HepG2 (cell line): ENCODE measurements around the gene AKAP12. TPM values are rescaled to one million over a fixed set of nuclear protein-coding genes. Genes with fewer than 3 reads are reported as not detected.

Source experiments
- CCAR2 ChIP-seq: fragments of 200-400 bp; formaldehyde crosslinking; optimal IDR thresholded peaks from 2 replicates; pipeline ENCODE3; 2018; ENCODE audit warnings: low read depth, mild to moderate bottlenecking, low read length, moderate library complexity
- ELF3 ChIP-seq: IDR thresholded peaks from 2 replicates; pipeline ENCODE4 v1.6.1; 2016; ENCODE audit warnings: missing genetic modification reagents, missing compliant biosample characterization
- FOSL2 ChIP-seq: sonication (generic); formaldehyde crosslinking; IDR thresholded peaks from 2 replicates; pipeline ENCODE4 v1.4.0; 2020; ENCODE audit warnings: missing genetic modification reagents
- FOXP1 ChIP-seq, 2 experiments: fragments of 450-650 bp in 1 of 2; IDR thresholded peaks; 2 replicates each; pipeline ENCODE4 v1.6.1; 2017 to 2018; ENCODE audit warnings: antibody characterized with exemption in 1 of 2
- HOXD1 ChIP-seq: sonication (generic); formaldehyde crosslinking; IDR thresholded peaks from 2 replicates; pipeline ENCODE4 v1.5.0; 2020; ENCODE audit warnings: missing genetic modification reagents
- IKZF4 ChIP-seq: sonication (generic); formaldehyde crosslinking; IDR thresholded peaks from 2 replicates; pipeline ENCODE4 v1.5.1; 2020; ENCODE audit warnings: borderline replicate concordance, mild to moderate bottlenecking, low read depth, missing genetic modification reagents; ENCODE audit errors: not compliant biosample characterization
- MIXL1 ChIP-seq: IDR thresholded peaks from 2 replicates; pipeline ENCODE4 v1.6.1; 2016
- NFIC ChIP-seq: IDR thresholded peaks from 2 replicates; pipeline ENCODE4 v1.6.1; 2012; ENCODE audit warnings: mild to moderate bottlenecking, low read length, inconsistent platforms
- NR2F1 ChIP-seq, 2 experiments: fragments of 450-650 bp in 1 of 2; formaldehyde crosslinking in 1 of 2; IDR thresholded peaks; 2 replicates each; pipeline versions ENCODE4 v1.5.0 to v1.6.1; 2016 to 2020; ENCODE audit warnings: mild to moderate bottlenecking in 1 of 2, missing compliant biosample characterization in 1 of 2, missing genetic modification reagents in 1 of 2, moderate library complexity in 1 of 2
- SMAD1 ChIP-seq: sonication (generic); formaldehyde crosslinking; IDR thresholded peaks from 2 replicates; pipeline ENCODE4 v1.4.0; 2020; ENCODE audit warnings: missing genetic modification reagents, low read depth, mild to moderate bottlenecking, borderline replicate concordance
- SOX6 ChIP-seq, 2 experiments: fragments of 450-650 bp in 1 of 2; sonication (generic) in 1 of 2; formaldehyde crosslinking in 1 of 2; IDR thresholded peaks; 2 replicates each; pipeline versions ENCODE4 v1.4.0 to v1.6.1; 2017 to 2020; ENCODE audit warnings: antibody characterized with exemption in 1 of 2, mild to moderate bottlenecking in 1 of 2, missing genetic modification reagents in 1 of 2
- SRSF1 ChIP-seq: fragments of 200-400 bp; formaldehyde crosslinking; optimal IDR thresholded peaks from 2 replicates; pipeline ENCODE3; 2017; ENCODE audit warnings: mild to moderate bottlenecking, low read depth, low read length, moderate library complexity
- STAG1 ChIP-seq: sonication (generic); formaldehyde crosslinking; IDR thresholded peaks from 2 replicates; pipeline ENCODE4 v1.4.0; 2020; ENCODE audit warnings: missing genetic modification reagents
- ZBTB3 ChIP-seq: sonication (generic); formaldehyde crosslinking; IDR thresholded peaks from 2 replicates; pipeline ENCODE4 v1.4.0; 2020; ENCODE audit warnings: low read depth, mild to moderate bottlenecking, moderate library complexity, missing genetic modification reagents, borderline replicate concordance
- ZMYM2 ChIP-seq: sonication (generic); formaldehyde crosslinking; IDR thresholded peaks from 2 replicates; pipeline ENCODE4 v1.8.0; 2022; ENCODE audit warnings: mild to moderate bottlenecking, missing genetic modification reagents
- ZNF234 ChIP-seq: sonication (generic); formaldehyde crosslinking; conservative IDR thresholded peaks from 2 replicates; pipeline ENCODE4 v1.5.1; 2020; ENCODE audit warnings: mild to moderate bottlenecking, missing genetic modification reagents
- ZNF343 ChIP-seq: sonication (generic); formaldehyde crosslinking; IDR thresholded peaks from 2 replicates; pipeline ENCODE4 v1.4.0; 2020; ENCODE audit warnings: mild to moderate bottlenecking, missing genetic modification reagents
- ZNF44 ChIP-seq: sonication (generic); formaldehyde crosslinking; IDR thresholded peaks from 2 replicates; pipeline ENCODE4 v1.5.1; 2020; ENCODE audit warnings: mild to moderate bottlenecking, missing genetic modification reagents
- ZNF792 ChIP-seq: IDR thresholded peaks from 2 replicates; pipeline ENCODE4 v1.6.1; 2016
- ZSCAN29 ChIP-seq: sonication (generic); formaldehyde crosslinking; conservative IDR thresholded peaks from 2 replicates; pipeline ENCODE4 v1.4.0; 2020; ENCODE audit warnings: mild to moderate bottlenecking, missing genetic modification reagents
- polyA plus RNA-seq, 8 experiments: library from polyadenylated mRNA; depleted of rRNA in 3 of 8; stranded (reverse) in 7 of 8; unstranded in 1 of 8; fragments of >200 nt; fragmentation: Illumina TruSeq in 4 of 8; extraction: Trizol in 4 of 8; gene quantifications; 2 replicates each; pipeline versions ENCODE4 v1.2.1 to v1.2.3, GENCODE V29; 2011 to 2016; ENCODE audit warnings: low read depth in 4 of 8, missing spikeins in 1 of 8, mixed read lengths in 1 of 8; ENCODE audit not compliant: insufficient read depth in 1 of 8
- total RNA-seq, 5 experiments: library from RNA; depleted of rRNA; stranded (reverse); fragments of >200 nt; fragmentation: Illumina TruSeq; extraction: Trizol; gene quantifications; 2 replicates each; pipeline ENCODE4 v1.2.3, GENCODE V29; 2016; ENCODE audit warnings: low read depth in 1 of 5
- TF ChIP-seq, protein P1 (sequence below): sonication (generic); formaldehyde crosslinking; IDR thresholded peaks from 2 replicates; pipeline ENCODE4 v1.8.1; 2023; ENCODE audit warnings: mild to moderate bottlenecking, moderate library complexity, missing genetic modification reagents
- TF ChIP-seq, protein P2 (sequence below): sonication (generic); formaldehyde crosslinking; IDR thresholded peaks from 2 replicates; pipeline ENCODE4 v1.5.0; 2020; ENCODE audit warnings: missing genetic modification reagents, mild to moderate bottlenecking, borderline replicate concordance
- TF ChIP-seq, protein P3 (sequence below): sonication (generic); formaldehyde crosslinking; IDR thresholded peaks from 2 replicates; pipeline ENCODE4 v1.4.0; 2020; ENCODE audit warnings: missing genetic modification reagents
- TF ChIP-seq, protein P4 (sequence below): sonication (generic); formaldehyde crosslinking; IDR thresholded peaks from 2 replicates; pipeline ENCODE4 v1.5.0; 2020; ENCODE audit warnings: mild to moderate bottlenecking, missing genetic modification reagents, moderate library complexity

AKAP12 gene
- total and polyA plus RNA-seq, 2 of the 13 experiments (the other 11 are each of a cell fraction or from before 2014, with no cell fraction given), result 10.6 to 19.0 TPM

DNA sequence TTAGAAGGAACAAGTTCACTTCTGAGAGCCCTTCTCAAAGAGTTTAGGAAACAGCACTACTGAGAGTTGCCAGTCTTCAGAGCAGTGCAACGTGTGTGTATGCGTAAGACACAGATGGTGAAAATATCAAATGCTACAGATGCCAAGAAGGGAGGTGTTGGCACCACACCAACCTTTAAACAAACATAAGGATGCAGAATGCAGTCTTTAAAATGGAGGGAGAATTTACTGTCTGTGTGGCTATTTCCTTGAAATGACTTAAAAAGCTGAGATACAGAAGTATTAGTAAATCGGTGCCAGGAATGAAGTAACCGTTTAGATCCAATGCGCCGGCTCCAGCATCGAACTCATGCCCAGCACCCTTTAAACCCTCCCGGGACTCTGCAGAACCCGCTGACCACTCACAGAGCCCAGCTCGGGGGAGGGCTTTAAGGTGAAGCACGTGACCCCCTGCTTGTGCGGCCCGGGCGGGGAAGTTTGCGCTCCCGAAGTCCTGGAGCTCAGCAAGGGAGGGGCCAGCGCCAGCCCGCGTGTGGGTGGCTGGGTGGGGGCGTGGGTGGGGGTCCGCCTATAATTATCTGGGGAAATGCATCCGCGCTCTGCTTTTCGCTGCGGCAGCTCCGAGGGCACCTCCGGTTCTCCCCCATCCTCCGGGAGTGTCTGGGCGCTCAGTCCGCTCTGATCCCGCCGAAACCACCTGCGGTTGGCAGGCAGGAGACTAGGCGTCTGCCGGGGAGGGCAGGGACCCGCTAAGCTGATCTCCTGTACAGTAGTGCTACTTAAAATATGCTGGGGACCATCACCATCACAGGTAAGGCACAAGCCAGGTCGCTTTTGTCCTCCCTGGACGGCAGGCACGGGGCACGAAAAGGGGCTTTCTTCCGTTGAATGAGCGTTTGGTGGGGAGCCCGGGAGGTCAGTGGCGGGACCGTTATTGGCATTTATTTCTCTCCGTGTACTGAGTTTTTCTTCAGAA is 85.6 kb downstream of the AKAP12 start (continued):
- no peak for TF ChIP-seq NR2F1 (CRISPR knock-in tag; IDR thresholded peaks at IDR 0.05)
- TF ChIP-seq STAG1 (CRISPR knock-in tag), result no peak
- no peak for TF ChIP-seq HOXD1 (CRISPR knock-in tag)
- TF ChIP-seq NFIC, result no peak
- no peak for TF ChIP-seq ZMYM2 (CRISPR knock-in tag)
- TF ChIP-seq ZBTB3 (CRISPR knock-in tag), result no peak
- no peak for TF ChIP-seq CCAR2
- 0 out of 2 replicates have a peak, but pooled peaks have one; percentile 94 for TF ChIP-seq ZNF44
- no peak for TF ChIP-seq IKZF4 (CRISPR knock-in tag)
- TF ChIP-seq FOXP1 (IDR thresholded peaks at IDR 0.05), result no peak
- no peak for TF ChIP-seq FOXP1 (CRISPR knock-in tag; IDR thresholded peaks at IDR 0.05)
- TF ChIP-seq, protein P1, sequence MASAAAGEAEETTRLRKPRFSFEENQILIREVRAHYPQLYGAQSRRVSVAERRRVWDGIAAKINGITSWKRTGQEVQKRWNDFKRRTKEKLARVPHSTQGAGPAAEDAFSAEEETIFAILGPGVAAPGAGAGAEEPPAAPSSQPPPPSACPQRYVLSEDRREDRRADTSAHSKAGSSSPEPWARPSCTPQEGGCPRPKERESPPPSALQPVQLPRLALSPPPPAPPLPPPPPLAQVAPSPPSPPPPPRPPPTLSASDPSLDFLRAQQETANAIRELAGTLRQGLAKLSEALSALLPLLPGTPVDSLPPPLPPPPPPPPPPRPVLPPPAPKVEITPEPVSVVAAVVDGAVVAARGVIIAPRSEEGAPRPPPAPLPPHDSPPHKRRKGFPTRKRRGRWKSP (CRISPR knock-in tag), result peak; percentile 57; the same call in 1 of the 2 replicates
- 0 out of 2 replicates have a peak, but pooled peaks have one; percentile 59 for TF ChIP-seq SMAD1 (CRISPR knock-in tag)
- no peak for TF ChIP-seq ZSCAN29 (CRISPR knock-in tag)
- no peak for TF ChIP-seq FOSL2 (CRISPR knock-in tag)
- TF ChIP-seq, protein P2, sequence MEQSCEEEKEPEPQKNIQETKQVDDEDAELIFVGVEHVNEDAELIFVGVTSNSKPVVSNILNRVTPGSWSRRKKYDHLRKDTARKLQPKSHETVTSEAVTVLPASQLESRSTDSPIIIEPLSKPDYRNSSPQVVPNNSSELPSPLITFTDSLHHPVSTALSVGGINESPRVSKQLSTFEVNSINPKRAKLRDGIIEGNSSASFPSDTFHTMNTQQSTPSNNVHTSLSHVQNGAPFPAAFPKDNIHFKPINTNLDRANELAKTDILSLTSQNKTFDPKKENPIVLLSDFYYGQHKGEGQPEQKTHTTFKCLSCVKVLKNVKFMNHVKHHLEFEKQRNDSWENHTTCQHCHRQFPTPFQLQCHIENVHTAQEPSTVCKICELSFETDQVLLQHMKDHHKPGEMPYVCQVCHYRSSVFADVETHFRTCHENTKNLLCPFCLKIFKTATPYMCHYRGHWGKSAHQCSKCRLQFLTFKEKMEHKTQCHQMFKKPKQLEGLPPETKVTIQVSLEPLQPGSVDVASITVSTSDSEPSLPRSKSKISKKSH (CRISPR knock-in tag), result peak; percentile 80; the same call in 1 of the 2 replicates
- TF ChIP-seq ZNF234 (CRISPR knock-in tag), result no peak
- no peak for TF ChIP-seq SRSF1
- no peak for TF ChIP-seq MIXL1
- no peak for TF ChIP-seq ZNF343 (CRISPR knock-in tag)
- TF ChIP-seq, protein P3, sequence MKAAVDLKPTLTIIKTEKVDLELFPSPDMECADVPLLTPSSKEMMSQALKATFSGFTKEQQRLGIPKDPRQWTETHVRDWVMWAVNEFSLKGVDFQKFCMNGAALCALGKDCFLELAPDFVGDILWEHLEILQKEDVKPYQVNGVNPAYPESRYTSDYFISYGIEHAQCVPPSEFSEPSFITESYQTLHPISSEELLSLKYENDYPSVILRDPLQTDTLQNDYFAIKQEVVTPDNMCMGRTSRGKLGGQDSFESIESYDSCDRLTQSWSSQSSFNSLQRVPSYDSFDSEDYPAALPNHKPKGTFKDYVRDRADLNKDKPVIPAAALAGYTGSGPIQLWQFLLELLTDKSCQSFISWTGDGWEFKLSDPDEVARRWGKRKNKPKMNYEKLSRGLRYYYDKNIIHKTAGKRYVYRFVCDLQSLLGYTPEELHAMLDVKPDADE (CRISPR knock-in tag), result no peak
- no peak for TF ChIP-seq SOX6 (IDR thresholded peaks at IDR 0.05)
- TF ChIP-seq SOX6 (CRISPR knock-in tag; IDR thresholded peaks at IDR 0.05), result peak; percentile 22; the same call in 1 of the 2 replicates
- TF ChIP-seq ELF3 (CRISPR knock-in tag), result 0 out of 2 replicates have a peak, but pooled peaks have one; percentile 0
- no peak for TF ChIP-seq ZNF792 (CRISPR knock-in tag)
- TF ChIP-seq, protein P4, sequence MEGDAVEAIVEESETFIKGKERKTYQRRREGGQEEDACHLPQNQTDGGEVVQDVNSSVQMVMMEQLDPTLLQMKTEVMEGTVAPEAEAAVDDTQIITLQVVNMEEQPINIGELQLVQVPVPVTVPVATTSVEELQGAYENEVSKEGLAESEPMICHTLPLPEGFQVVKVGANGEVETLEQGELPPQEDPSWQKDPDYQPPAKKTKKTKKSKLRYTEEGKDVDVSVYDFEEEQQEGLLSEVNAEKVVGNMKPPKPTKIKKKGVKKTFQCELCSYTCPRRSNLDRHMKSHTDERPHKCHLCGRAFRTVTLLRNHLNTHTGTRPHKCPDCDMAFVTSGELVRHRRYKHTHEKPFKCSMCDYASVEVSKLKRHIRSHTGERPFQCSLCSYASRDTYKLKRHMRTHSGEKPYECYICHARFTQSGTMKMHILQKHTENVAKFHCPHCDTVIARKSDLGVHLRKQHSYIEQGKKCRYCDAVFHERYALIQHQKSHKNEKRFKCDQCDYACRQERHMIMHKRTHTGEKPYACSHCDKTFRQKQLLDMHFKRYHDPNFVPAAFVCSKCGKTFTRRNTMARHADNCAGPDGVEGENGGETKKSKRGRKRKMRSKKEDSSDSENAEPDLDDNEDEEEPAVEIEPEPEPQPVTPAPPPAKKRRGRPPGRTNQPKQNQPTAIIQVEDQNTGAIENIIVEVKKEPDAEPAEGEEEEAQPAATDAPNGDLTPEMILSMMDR (CRISPR knock-in tag), result peak; percentile 19; the same call in 1 of the 2 replicates
